Measurements from ENCODE around the gene DENND4A. TPM values are rescaled to one million over a fixed set of nuclear protein-coding genes. Genes with fewer than 3 reads are reported as not detected.

The DENND4A gene
- total and polyA plus RNA-seq, 3 donors from 2014 or later, result 16.5 to 65.7 (median 63.4) TPM

DNA sequence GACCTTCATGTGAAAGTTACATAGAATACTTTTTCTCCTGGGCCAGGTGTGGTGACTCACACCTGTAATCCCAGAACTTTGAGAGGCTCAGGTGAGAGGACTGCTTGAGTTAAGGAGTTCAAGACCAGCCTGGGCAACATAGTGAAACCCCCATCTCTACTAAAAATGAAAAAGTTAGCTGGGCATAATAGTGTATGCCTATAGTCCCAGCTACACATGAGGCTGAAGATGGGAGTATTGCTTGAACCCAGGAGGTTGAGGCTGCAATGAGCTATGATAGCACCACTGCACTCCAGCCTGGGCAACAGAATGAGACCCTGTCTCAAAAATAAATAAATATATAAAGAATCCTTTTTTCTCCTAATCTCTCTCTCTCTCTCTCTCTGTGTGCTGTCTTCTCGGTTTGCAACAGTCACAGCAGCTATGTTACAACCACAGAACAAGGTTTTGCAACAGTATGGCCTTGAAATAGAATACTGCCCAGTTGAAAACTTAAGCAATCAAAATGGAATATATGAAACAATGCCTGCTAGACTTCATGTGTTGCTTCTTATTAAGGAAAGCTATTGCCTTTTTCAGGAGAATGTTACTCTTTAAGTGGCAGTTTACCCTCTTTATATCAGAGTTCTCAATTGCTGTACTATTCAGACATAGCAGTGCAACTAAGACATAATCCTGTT lies 12.3 kb upstream of the DENND4A start:
- Histone ChIP-seq H3K27me3 (no peaks in the 10 kb centered on the region), H3K27ac (peak overlapping the region; percentile 36 to 78), H3K36me3 (ENCODE audit: low read depth, missing control alignments) (no peaks in the 10 kb centered on the region), H3K9me3 (no peaks in the 10 kb centered on the region), H3K4me1 (peaks cover 26% of the 10 kb centered on the region), H3K4me3 (no peak overlapping the region)
- 11 to 15% methylated on average over 1 of the region's 1 CpG for WGBS, 2 donors
- peak; percentile 46 for DNase-seq
- TF ChIP-seq POLR2A (IDR thresholded peaks at IDR 0.05), result no peak
- TF ChIP-seq, protein P1, sequence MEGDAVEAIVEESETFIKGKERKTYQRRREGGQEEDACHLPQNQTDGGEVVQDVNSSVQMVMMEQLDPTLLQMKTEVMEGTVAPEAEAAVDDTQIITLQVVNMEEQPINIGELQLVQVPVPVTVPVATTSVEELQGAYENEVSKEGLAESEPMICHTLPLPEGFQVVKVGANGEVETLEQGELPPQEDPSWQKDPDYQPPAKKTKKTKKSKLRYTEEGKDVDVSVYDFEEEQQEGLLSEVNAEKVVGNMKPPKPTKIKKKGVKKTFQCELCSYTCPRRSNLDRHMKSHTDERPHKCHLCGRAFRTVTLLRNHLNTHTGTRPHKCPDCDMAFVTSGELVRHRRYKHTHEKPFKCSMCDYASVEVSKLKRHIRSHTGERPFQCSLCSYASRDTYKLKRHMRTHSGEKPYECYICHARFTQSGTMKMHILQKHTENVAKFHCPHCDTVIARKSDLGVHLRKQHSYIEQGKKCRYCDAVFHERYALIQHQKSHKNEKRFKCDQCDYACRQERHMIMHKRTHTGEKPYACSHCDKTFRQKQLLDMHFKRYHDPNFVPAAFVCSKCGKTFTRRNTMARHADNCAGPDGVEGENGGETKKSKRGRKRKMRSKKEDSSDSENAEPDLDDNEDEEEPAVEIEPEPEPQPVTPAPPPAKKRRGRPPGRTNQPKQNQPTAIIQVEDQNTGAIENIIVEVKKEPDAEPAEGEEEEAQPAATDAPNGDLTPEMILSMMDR (IDR thresholded peaks at IDR 0.05), result no peak
- intact Hi-C loops (cut with DNase I; ENCODE audit: low total_unique reads), result no loop called here

GRCh38 chr15:65801229-65801805 lies 9.2 kb upstream of the DENND4A start:
- TF ChIP-seq, protein P1 (IDR thresholded peaks at IDR 0.05), result no peak
- no peak for TF ChIP-seq POLR2A (IDR thresholded peaks at IDR 0.05)
- no peak for DNase-seq
- WGBS, 2 donors, result 58 to 74% methylated on average over 2 of the region's 2 CpGs
- intact Hi-C loops (cut with DNase I; ENCODE audit: low total_unique reads), result no loop called here
- no peak overlapping the region for H3K4me3 ChIP-seq
- no peak overlapping the region for H3K27ac ChIP-seq
- H3K36me3 ChIP-seq (ENCODE audit: low read depth, missing control alignments), result no peaks in the 10 kb centered on the region
- no peaks in the 10 kb centered on the region for H3K9me3 ChIP-seq
- no peaks in the 10 kb centered on the region for H3K27me3 ChIP-seq
- peaks cover 24% of the 10 kb centered on the region for H3K4me1 ChIP-seq

- Histone ChIP-seq H3K36me3 (ENCODE audit: low read depth, missing control alignments) (no peaks in the 10 kb centered on the region), H3K4me1 (peaks cover 5% of the 10 kb centered on the region), H3K27ac (no peak overlapping the region), H3K27me3 (no peaks in the 10 kb centered on the region), H3K4me3 (no peak overlapping the region), H3K9me3 (no peaks in the 10 kb centered on the region)
- WGBS, 2 donors, result 77 to 87% methylated on average over 1 of the region's 1 CpG
- TF ChIP-seq POLR2A (IDR thresholded peaks at IDR 0.05), result no peak
- TF ChIP-seq, protein P1 (IDR thresholded peaks at IDR 0.05), result no peak
- DNase-seq, result no peak
- intact Hi-C loops (cut with DNase I; ENCODE audit: low total_unique reads), result no loop called here
Observed at GRCh38 chr15:65796610-65797078, 4.6 kb upstream of the DENND4A start.

DNA sequence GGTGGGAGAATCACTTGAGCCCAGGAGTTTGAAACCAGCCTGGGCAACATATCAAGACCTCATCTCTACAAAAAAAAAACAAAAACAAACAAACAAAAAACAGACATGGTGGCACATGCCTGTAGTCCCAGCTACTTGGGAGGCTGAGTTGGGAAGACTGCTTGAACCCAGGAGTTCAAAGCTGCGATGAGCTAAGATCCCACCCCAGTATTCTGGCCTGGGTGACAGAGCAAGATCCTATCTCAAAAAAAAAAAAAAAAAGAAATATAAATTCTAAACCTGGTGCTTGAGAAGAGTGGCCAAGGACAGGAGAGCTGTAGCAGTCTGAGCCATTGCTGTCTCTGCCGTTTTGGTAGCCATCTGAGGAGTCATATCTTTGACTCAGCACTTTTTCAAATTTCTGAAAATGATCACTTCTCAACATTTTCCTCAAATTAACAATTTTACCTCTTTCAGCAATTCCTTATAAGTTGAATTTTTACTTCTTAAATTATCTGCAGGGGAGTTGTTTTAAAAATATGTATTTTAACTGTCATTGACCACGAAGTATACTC lies 3.6 kb upstream of the DENND4A start:
- TF ChIP-seq, protein P1 (IDR thresholded peaks at IDR 0.05), result no peak
- TF ChIP-seq POLR2A (IDR thresholded peaks at IDR 0.05), result no peak
- Histone ChIP-seq H3K9me3 (no peaks in the 10 kb centered on the region), H3K27me3 (no peaks in the 10 kb centered on the region), H3K4me3 (no peak overlapping the region), H3K4me1 (peaks cover 5% of the 10 kb centered on the region), H3K27ac (no peak overlapping the region), H3K36me3 (ENCODE audit: low read depth, missing control alignments) (no peaks in the 10 kb centered on the region)
- DNase-seq, result no peak
- intact Hi-C loops (cut with DNase I; ENCODE audit: low total_unique reads), result no loop called here
- 69 to 76% methylated on average over 3 of the region's 3 CpGs for WGBS, 2 donors
